ENCODE measurements around the gene PRX. TPM values are rescaled to one million over a fixed set of nuclear protein-coding genes. Genes with fewer than 3 reads are reported as not detected.

Gene PRX
- total RNA-seq, 1 donor from 2014 or later: 36.2 TPM

GRCh38 chr19:40449506-40449905 is 36.3 kb upstream of the PRX start:
- no peak overlapping the region for H3K4me3 ChIP-seq
- H3K27ac ChIP-seq: no peak overlapping the region
- intact Hi-C loops (cut with DNase I): no loop called here

GRCh38 chr19:40446263-40446784 is 33.1 kb upstream of the PRX start:
- H3K36me3 ChIP-seq: peaks cover 45% of the 10 kb centered on the region
- no peak for TF ChIP-seq CTCF (IDR thresholded peaks at IDR 0.05)
- H3K9me3 ChIP-seq: no peaks in the 10 kb centered on the region
- peaks cover 17% of the 10 kb centered on the region for H3K4me1 ChIP-seq
- H3K27me3 ChIP-seq: no peaks in the 10 kb centered on the region
- intact Hi-C loops (cut with DNase I): no loop called here
- DNase-seq (no peak), ATAC-seq (no peak)
- H3K27ac ChIP-seq: peak overlapping the region; percentile 36
- no peak overlapping the region for H3K4me3 ChIP-seq

More at GRCh38 chr19:40449506-40449905, 36.3 kb upstream of the PRX start:
- Histone ChIP-seq H3K27me3 (no peaks in the 10 kb centered on the region), H3K36me3 (peaks cover 43% of the 10 kb centered on the region), H3K9me3 (no peaks in the 10 kb centered on the region), H3K4me1 (peaks cover 3% of the 10 kb centered on the region)
- DNase-seq: no peak
- no peak for TF ChIP-seq CTCF (IDR thresholded peaks at IDR 0.05)
- ATAC-seq: no peak

- no peak for ATAC-seq
- Histone ChIP-seq H3K36me3 (peaks cover 45% of the 10 kb centered on the region), H3K27ac (no peak overlapping the region), H3K27me3 (no peaks in the 10 kb centered on the region), H3K4me3 (no peak overlapping the region), H3K9me3 (no peaks in the 10 kb centered on the region), H3K4me1 (peaks cover 17% of the 10 kb centered on the region)
- no peak for TF ChIP-seq CTCF (IDR thresholded peaks at IDR 0.05)
- no peak for DNase-seq
- intact Hi-C loops (cut with DNase I): no loop called here
These were observed 32.6 kb upstream of the PRX start for GRCh38 chr19:40445780-40446262.

GRCh38 chr19:40444825-40445312 is 31.7 kb upstream of the PRX start:
- H3K9me3 ChIP-seq: no peaks in the 10 kb centered on the region
- DNase-seq (no peak), ATAC-seq (no peak)
- no peak for TF ChIP-seq CTCF (IDR thresholded peaks at IDR 0.05)
- H3K27ac ChIP-seq: peak overlapping the region; percentile 95
- intact Hi-C loops (cut with DNase I): no loop called here
- peaks cover 47% of the 10 kb centered on the region for H3K36me3 ChIP-seq
- H3K4me3 ChIP-seq: peak overlapping the region; percentile 95
- H3K27me3 ChIP-seq: no peaks in the 10 kb centered on the region
- peaks cover 17% of the 10 kb centered on the region for H3K4me1 ChIP-seq

- Histone ChIP-seq H3K27me3 (no peaks in the 10 kb centered on the region), H3K27ac (peak within 1 kb of the TSS; percentile 95), H3K9me3 (no peaks in the 10 kb centered on the region), H3K36me3 (peaks cover 40% of the 10 kb centered on the region), H3K4me1 (peaks cover 17% of the 10 kb centered on the region), H3K4me3 (peak within 1 kb of the TSS; percentile 95)
- ATAC-seq (peak; percentile 89), DNase-seq (peak; percentile 99)
- intact Hi-C loops (cut with DNase I): no loop called here
- TF ChIP-seq CTCF (IDR thresholded peaks at IDR 0.05): no peak
These were observed 31.0 kb upstream of the PRX start, which contains the start of gene SERTAD3 for GRCh38 chr19:40444000-40444824. TSS of gene SERTAD3 (minus strand) at chr19:40444335. CDS start at chr19:40442080, 2,255 bp downstream.

Measured in upper lobe of right lung (tissue), 1 donor.